Measurements from ENCODE around the gene TPRG1.

TPRG1 gene

GRCh38 chr3:189171707-189172106 lies at the start of gene TPRG1:
TPRG1 (plus strand) TSS chr3:189171971; CDS start chr3:189207385, 35,414 bp downstream.
- DNase-seq, result no peak

DNA sequence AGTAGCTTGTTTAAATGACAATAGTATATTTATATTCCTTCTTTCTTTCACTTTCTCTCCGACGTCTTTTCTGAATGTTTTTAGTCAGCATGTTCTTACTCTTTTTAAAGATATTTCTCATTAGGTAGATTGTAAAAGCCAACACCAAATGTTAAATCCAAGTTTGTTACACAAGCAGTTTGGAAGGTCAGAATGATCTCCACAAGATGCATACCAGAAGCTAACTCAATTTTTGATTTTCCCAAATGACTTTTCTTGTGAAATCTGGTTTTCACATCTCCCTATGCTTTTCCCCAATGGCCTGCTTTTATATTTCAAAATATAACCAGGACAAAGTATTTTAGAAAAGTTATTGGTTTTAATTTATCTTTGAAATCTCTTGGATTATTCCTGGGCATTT lies 49.7 kb upstream of the TPRG1 start:
- no peak for DNase-seq

- no peak for DNase-seq
Measured at GRCh38 chr3:189122526-189123205, 49.1 kb upstream of the TPRG1 start.

DNA sequence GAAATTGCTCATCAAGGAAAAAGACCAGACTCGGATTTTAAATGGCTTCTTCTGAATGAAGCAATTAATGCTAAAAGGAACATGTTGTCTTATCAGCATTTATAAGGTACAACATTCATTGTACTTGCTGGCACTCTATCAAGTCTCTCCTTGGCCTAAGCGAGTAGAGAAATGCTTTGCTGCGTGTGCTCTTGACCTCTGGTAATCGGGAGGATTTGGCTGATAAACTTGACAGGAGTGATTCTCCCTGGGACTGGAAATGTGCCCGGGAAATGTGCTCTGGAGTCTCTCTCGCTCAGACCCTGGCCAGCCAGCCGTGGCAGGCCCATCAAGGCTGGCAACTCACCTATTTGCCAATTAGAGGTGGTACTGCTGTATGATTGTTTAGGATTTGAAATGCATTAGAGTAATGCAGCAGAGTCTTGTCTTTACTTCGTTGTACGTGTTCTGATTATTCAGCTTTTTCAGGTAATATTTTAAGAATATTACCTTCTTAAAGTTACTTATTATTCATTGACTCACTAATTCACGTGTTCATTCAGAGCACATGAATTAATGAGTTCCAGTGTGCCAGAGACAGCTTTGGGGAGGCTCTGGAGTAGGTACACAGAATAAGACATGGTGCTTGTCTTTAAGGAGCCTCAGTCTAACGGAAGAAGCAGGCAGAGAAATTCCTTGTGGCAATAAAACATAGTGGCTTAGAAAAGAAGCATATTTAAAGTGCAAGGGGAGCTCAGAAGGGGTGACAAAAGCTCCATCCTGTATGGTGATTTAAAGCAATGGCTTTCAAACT lies 48.0 kb upstream of the TPRG1 start:
- DNase-seq, result no peak

GRCh38 chr3:189132231-189132671 lies 39.5 kb upstream of the TPRG1 start:
- no peak for DNase-seq

DNA sequence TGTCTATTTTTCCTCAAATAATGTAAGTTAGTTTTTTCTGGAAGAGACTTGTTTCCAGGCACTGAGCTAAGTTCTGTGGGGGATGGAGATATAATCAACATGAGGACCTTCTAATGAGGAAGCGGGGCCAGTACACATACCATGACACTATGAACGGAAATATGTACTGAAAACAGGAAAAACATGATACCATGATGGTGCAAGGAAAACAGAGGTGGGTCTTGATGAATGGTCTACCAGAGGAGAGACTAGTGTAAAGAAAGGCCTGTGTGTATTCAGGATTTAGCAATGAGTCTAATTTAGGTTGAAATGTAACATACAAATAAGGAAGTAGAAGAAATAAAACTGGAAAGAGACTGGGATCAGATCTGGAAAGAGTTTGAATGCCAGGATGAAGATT lies 38.9 kb upstream of the TPRG1 start:
- no peak for DNase-seq

- DNase-seq, result no peak
Measured at GRCh38 chr3:189133768-189134167, 38.0 kb upstream of the TPRG1 start.

DNA sequence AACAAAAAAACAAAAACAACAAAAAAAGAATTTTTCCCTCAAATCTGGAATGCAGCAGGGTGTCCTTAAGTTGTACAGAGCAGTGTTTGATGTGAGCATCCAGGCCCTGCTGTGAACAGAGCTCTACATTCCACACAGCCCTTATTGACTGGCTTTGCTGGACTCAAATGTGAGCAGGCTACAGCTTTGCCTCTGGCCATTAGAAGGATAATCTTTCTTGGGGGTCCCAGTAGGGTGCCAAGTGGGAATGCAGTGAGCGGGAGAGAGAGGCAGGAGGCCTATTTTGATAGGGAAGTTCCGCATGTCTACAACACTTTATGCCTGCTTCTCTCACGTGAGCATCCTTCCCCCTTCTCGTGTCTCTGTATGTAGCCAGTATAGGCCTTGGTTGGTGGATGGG lies 34.4 kb upstream of the TPRG1 start:
- DNase-seq, result no peak

DNA sequence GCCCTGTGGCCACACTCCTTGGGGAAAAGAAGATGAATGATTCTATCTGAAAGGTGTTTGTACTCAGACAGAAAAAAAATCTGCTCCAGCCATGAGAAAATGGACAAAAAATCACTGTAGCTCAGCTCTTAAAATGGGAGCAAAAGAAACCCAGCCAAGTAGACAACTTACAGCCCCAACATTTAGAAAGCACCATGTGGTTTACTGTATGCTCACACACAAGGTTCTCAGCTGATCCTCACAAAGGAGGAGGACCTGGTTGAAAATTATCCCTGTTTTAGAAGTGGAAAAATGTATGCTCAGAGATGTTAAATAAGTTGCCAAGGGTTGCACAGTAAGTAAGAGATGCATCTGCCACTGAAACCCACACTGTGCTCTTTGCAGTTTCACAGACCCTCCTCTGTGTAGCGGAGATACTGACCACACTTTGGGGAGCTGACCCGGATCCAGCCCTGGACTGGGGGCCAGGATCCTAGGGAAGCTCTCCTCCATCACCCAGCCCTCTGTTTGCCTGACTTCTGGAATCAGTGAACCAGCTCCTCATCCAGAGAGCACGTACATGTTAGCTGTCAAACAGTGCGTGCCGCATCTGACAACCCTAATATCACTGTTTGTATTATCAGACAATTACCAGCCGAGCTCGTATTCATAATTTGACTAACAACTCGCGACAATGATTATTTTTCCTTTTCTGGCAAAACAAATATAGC lies 32.7 kb upstream of the TPRG1 start:
- no peak for DNase-seq

GRCh38 chr3:189139611-189139940 lies 32.2 kb upstream of the TPRG1 start:
- DNase-seq, result peak in 1 of 2 experiments; percentile 51

GRCh38 chr3:189142527-189142926 lies 29.2 kb upstream of the TPRG1 start:
- no peak for DNase-seq

DNA sequence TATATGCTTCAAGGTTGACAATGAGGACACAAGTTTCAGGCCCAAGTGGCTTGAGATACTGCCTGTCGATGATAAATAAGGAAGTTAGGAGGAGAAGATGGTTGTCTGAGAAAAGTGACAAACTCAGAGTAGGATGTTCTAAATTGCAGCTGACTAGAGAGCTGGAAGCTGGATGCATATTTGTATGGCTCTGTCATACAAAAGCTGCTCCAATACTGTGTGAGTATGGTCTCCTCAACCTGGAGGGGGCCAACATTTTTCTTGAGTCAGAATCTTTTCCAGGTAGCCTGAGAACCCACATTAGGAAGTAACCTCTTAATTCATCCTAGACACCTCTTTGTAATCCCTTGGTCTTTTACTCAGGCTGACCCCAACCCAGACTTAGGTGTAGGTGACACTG lies 28.4 kb upstream of the TPRG1 start:
- no peak for DNase-seq

DNA sequence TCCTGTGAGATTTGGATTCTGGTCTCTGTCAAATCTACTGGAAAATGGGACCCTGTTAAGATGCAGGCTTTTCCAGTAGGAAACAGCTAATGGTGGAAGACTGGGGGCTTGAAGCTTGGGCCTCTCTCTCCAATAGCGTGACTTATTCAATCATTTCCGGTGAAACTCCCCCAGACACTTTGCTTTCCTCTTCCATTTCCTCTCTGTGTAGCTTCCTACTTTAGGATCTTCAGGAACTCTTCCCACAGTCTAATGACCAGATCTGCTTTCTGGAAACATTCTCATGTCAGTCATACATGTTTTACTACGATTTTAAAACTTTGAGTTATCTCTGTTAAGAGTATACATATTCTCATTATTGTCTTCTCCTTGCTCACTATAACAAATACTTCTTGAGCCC lies 28.0 kb upstream of the TPRG1 start:
- no peak for DNase-seq

DNA sequence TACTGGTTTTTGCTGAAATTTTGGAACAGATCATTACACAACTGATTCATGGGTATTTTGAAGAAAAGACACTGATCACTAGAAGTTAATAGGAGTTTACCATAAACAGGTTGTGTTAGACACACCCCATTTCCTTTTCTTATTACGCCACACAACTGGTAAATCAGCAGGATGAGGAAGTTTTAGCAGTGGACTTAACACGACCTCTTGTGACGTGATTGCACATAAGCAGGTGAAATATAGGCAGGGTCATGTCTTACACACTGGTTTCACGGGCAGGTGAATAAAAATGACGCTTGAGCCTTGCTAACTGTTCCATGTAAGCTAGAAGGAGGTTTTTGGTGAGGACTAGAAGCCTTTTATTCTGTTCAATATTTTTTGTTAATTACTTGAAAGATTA lies 27.1 kb upstream of the TPRG1 start:
- DNase-seq, result peak in 1 of 2 experiments; percentile 51

- DNase-seq, result peak in 1 of 2 experiments; percentile 9
Measured at GRCh38 chr3:189146848-189147247, 24.9 kb upstream of the TPRG1 start.

GRCh38 chr3:189148081-189148507 lies 23.7 kb upstream of the TPRG1 start:
- peak; percentile 27 to 72 for DNase-seq

DNA sequence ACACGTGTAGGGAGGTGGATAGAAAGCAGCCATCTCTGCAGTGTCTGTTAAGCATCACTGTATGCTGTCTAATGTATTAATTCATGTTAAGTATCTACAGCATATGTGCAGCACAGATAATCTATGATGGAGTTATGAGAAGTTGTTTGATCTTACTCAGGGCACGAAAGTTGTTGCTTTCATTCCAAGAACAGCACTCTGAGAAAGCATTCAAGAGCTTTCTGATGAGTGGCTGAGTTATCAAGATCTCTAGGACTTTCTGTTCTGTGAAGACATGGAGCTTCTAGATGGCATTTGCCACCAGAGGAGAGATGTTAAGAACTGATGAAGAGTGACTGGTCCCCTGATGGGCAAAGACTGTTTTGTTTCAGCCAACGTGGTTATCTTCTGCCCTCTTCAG lies 22.6 kb upstream of the TPRG1 start:
- DNase-seq, result peak; percentile 63 to 67

DNA sequence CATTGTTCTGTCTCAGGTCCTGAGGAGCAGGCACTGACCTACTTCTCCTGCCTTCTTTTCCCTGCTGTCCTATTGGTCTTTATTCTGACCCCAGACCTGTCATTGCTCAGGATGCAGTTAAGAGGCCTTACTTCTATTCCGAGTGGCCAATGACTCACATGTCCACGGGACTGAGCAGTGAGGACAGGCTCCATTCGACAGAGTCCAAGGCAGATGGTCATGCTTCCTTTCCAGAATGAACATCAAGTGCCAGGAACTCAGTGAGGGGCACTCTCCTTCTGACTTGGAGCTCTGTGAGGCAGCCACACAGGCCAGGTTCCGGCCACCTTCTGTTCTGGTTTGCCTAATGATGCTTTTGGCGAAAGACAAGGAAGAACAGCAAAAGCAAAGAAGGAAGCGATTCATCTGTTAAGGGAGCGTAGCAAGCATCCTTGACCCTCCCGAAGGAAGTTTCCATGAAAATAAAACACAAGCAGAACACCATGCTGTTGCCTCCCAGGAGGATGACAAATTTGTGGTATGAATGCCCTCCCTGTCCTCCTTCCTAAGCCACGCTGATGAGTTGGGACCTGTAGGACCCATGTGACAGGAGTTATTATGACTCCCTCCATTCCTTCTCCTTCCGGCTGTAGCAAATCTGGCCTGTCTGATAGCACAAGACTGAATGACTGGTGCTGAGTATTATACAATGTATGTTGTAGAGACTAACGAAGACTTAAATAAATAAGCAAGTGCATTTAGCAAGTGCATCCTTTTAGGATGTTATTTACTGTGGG lies 14.4 kb upstream of the TPRG1 start:
- no peak for DNase-seq

GRCh38 chr3:189158034-189158433 lies 13.7 kb upstream of the TPRG1 start:
- DNase-seq, result no peak

DNA sequence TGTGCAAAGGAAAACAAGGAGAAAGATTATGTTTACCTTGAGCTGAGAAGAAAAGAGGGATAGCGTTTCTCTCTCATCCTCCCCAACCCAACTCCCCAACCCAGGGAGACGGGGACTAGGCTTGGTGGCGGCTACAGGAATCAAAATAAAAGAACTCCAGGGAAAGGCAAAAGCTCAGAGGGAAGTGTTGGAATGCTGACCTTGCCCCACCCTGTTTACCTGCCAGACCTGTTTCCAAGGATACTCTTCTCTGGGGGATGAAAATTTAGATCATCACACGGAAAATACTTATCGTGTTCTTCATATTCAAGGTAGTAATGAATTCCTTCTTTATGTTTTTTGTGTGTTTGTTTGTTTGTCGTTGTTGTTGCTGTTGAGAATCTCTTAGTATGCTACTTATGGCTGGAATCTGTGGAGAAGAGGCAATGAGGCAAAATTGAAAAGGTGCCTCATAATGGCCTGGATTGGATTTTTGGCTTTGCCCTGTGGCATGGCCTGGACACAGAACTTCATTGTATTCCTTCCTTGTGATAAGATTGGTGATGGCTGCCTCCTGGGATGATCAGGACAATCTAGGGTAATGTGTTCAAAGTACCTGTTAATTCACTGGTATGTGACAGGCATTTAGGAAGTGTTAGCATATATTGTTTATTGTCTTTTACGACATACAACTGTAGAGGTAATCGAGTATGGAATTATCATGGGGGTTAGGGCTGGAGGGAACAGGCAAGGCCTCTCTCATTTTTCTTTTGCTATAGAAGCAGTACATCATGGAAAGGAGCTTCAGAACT lies 11.1 kb upstream of the TPRG1 start:
- DNase-seq, result no peak

DNA sequence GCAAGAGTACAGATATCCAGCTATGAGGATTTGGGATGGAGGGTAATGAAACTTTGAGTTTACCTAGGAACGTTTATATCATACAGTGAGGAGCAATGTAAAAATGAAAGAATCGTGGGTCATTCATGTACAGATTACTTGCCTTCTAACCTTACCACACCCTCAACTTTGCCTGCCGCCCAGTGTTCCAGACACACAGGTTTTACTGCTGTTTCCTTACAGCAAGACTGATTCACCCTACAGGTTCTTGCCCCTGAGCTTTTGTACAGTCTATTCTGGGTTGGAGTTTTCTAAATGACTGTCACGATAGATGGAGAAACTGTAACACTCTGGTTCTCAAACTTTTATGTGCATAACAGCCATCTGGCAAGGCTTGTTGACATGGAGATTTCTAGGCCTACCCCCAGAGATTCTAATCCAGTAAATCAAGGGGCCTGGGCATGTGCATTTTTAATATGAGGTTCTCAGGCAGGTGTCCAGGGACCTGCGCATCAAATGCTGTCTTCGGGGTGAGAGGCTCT lies 6.6 kb upstream of the TPRG1 start:
- no peak for DNase-seq

DNA sequence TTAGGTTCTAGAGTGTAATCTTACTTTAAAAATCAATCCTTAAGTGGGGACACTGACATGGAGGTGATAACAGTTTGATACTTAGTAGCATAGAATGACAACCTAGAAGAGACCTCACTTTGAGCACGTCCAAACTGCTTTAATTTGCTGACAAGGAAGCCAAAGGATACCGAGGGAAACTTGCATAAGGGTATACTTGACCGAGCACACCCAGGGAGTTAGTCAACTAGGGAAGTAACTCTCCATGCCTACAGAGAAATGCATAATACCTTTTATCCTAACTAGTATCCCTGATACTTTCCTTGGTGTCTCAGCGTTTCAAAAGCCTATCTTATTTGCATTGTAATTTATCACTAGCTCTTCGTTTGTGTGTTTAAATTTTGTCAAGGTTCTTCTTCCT lies 5.5 kb upstream of the TPRG1 start:
- DNase-seq, result no peak
